ENCODE measurements around the gene SPATA45. TPM values are rescaled to one million over a fixed set of nuclear protein-coding genes. Genes with fewer than 3 reads are reported as not detected.

SPATA45 gene
- total and polyA plus RNA-seq, 2 donors (not counting 1 experiment from before 2014, with no cell fraction given), result 0.44 to 0.83 TPM

DNA sequence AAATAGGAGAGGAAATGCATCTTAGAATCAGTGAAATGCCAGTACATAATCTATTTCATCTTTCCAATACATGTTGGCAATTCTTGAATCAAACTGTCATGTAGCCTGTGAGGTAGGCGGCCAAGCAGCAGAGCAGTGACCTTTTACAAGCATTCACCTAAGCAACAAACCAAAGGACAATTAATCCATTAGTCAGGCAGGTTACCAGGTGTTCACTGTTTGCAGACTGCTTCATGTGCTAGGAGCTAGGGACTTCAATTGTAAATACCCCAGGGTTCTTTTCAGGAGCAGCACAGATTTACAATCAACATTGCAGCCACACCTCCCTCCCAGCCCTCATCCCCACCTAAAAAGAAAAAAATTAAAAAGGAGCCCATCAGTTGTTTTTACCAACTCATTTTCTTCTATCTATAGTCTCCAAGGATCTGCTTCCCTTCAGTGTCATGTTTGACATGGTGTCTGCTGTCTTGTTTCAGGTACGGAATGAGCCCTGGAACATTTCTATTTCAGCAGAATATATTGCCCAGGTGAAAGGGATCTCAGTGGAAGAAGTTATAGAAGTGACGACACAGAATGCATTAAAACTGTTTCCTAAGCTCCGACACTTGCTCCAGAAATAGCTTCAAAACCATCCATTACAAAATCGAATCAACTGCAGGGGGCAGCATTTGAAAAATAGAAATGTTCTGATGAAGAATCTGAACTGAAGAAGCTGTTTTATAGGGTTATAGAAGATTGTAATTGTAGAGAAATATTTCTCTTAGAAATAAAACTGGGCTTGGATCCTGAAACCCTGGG is 32.7 kb downstream of the SPATA45 start:
- Histone ChIP-seq H3K4me1 (ENCODE audit: control insufficient read depth, extremely low read depth, insufficient read depth, low read length) (no peaks in the 10 kb centered on the region), H3K4me3 (replicated peaks in 1 of 4; ENCODE audit: control extremely low read depth in 1 of 4, insufficient read depth in 1 of 4, low read depth in 3 of 4, low read length in 4 of 4) (no peak overlapping the region), H3K27ac (ENCODE audit: insufficient read depth, low read length) (no peak overlapping the region), H3K9ac (ENCODE audit: insufficient read depth, low read length) (no peak overlapping the region), H2AFZ (ENCODE audit: low read length) (no peak overlapping the region), H4K20me1 (ENCODE audit: control insufficient read depth, extremely low read depth, insufficient read depth, low read length) (no peaks in the 10 kb centered on the region), H3K27me3 (ENCODE audit: control insufficient read depth, insufficient read depth, low read length) (no peaks in the 10 kb centered on the region), H3K36me3 (ENCODE audit: control insufficient read depth, insufficient read depth, low read length) (no peaks in the 10 kb centered on the region), H3K4me2 (ENCODE audit: extremely low read depth, insufficient read depth, low read length) (no peak overlapping the region), H3K79me2 (ENCODE audit: control insufficient read depth, insufficient read depth, low read length) (no peaks in the 10 kb centered on the region), H3K9me3 (ENCODE audit: control insufficient read depth, insufficient read depth, low read depth, low read length) (no peaks in the 10 kb centered on the region)
- TF ChIP-seq EZH2 (IDR thresholded peaks at IDR 0.05; ENCODE audit: low read length, missing control alignments), result no peak
- TF ChIP-seq, protein P1, sequence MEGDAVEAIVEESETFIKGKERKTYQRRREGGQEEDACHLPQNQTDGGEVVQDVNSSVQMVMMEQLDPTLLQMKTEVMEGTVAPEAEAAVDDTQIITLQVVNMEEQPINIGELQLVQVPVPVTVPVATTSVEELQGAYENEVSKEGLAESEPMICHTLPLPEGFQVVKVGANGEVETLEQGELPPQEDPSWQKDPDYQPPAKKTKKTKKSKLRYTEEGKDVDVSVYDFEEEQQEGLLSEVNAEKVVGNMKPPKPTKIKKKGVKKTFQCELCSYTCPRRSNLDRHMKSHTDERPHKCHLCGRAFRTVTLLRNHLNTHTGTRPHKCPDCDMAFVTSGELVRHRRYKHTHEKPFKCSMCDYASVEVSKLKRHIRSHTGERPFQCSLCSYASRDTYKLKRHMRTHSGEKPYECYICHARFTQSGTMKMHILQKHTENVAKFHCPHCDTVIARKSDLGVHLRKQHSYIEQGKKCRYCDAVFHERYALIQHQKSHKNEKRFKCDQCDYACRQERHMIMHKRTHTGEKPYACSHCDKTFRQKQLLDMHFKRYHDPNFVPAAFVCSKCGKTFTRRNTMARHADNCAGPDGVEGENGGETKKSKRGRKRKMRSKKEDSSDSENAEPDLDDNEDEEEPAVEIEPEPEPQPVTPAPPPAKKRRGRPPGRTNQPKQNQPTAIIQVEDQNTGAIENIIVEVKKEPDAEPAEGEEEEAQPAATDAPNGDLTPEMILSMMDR (conservative IDR thresholded peaks at IDR 0.05 in 1 of 2, IDR thresholded peaks at IDR 0.05 in 1 of 2; ENCODE audit: low read depth in 1 of 2, low read length in 2 of 2), result peak; percentile 24 to 41
- peak in 1 of 2 donors; percentile 25 for DNase-seq (ENCODE audit: low read depth in 2 of 2)

GRCh38 chr1:212805767-212806166 is 41.7 kb downstream of the SPATA45 start:
- TF ChIP-seq, protein P1 (conservative IDR thresholded peaks at IDR 0.05 in 1 of 2, IDR thresholded peaks at IDR 0.05 in 1 of 2; ENCODE audit: low read depth in 1 of 2, low read length in 2 of 2), result no peak
- TF ChIP-seq EZH2 (IDR thresholded peaks at IDR 0.05; ENCODE audit: low read length, missing control alignments), result no peak
- Histone ChIP-seq H3K9ac (ENCODE audit: insufficient read depth, low read length) (no peak overlapping the region), H3K4me2 (ENCODE audit: extremely low read depth, insufficient read depth, low read length) (no peak overlapping the region), H4K20me1 (ENCODE audit: control insufficient read depth, extremely low read depth, insufficient read depth, low read length) (no peaks in the 10 kb centered on the region), H3K4me3 (replicated peaks in 1 of 4; ENCODE audit: control extremely low read depth in 1 of 4, insufficient read depth in 1 of 4, low read depth in 3 of 4, low read length in 4 of 4) (no peak overlapping the region), H3K36me3 (ENCODE audit: control insufficient read depth, insufficient read depth, low read length) (no peaks in the 10 kb centered on the region), H3K9me3 (ENCODE audit: control insufficient read depth, insufficient read depth, low read depth, low read length) (no peaks in the 10 kb centered on the region), H3K27ac (ENCODE audit: insufficient read depth, low read length) (no peak overlapping the region), H2AFZ (ENCODE audit: low read length) (no peak overlapping the region), H3K79me2 (ENCODE audit: control insufficient read depth, insufficient read depth, low read length) (no peaks in the 10 kb centered on the region), H3K27me3 (ENCODE audit: control insufficient read depth, insufficient read depth, low read length) (no peaks in the 10 kb centered on the region), H3K4me1 (ENCODE audit: control insufficient read depth, extremely low read depth, insufficient read depth, low read length) (no peaks in the 10 kb centered on the region)
- no peak for DNase-seq (ENCODE audit: low read depth in 2 of 2)

GRCh38 chr1:212797681-212798080 is 49.8 kb downstream of the SPATA45 start:
- Histone ChIP-seq H3K36me3 (ENCODE audit: control insufficient read depth, insufficient read depth, low read length) (peaks cover 2% of the 10 kb centered on the region), H3K4me1 (ENCODE audit: control insufficient read depth, extremely low read depth, insufficient read depth, low read length) (peaks cover 5% of the 10 kb centered on the region), H3K9me3 (ENCODE audit: control insufficient read depth, insufficient read depth, low read depth, low read length) (no peaks in the 10 kb centered on the region), H4K20me1 (ENCODE audit: control insufficient read depth, extremely low read depth, insufficient read depth, low read length) (no peaks in the 10 kb centered on the region), H3K79me2 (ENCODE audit: control insufficient read depth, insufficient read depth, low read length) (no peaks in the 10 kb centered on the region), H3K27me3 (ENCODE audit: control insufficient read depth, insufficient read depth, low read length) (no peaks in the 10 kb centered on the region), H3K9ac (ENCODE audit: insufficient read depth, low read length) (no peak overlapping the region), H3K27ac (ENCODE audit: insufficient read depth, low read length) (no peak overlapping the region), H3K4me3 (replicated peaks in 1 of 4; ENCODE audit: control extremely low read depth in 1 of 4, insufficient read depth in 1 of 4, low read depth in 3 of 4, low read length in 4 of 4) (no peak overlapping the region), H3K4me2 (ENCODE audit: extremely low read depth, insufficient read depth, low read length) (no peak overlapping the region), H2AFZ (ENCODE audit: low read length) (no peak overlapping the region)
- peak; percentile 4 to 6 for DNase-seq (ENCODE audit: low read depth in 2 of 2)
- TF ChIP-seq EZH2 (IDR thresholded peaks at IDR 0.05; ENCODE audit: low read length, missing control alignments), result no peak
- TF ChIP-seq, protein P1 (conservative IDR thresholded peaks at IDR 0.05 in 1 of 2, IDR thresholded peaks at IDR 0.05 in 1 of 2; ENCODE audit: low read depth in 1 of 2, low read length in 2 of 2), result no peak
